ENCODE measurements around the gene ADAMTSL3.
"Not testable (repeated sequence)": the region's sequence is repeated elsewhere in the genome, so short reads cannot be mapped to it uniquely, and the experiment has no call there.

ADAMTSL3 gene

DNA sequence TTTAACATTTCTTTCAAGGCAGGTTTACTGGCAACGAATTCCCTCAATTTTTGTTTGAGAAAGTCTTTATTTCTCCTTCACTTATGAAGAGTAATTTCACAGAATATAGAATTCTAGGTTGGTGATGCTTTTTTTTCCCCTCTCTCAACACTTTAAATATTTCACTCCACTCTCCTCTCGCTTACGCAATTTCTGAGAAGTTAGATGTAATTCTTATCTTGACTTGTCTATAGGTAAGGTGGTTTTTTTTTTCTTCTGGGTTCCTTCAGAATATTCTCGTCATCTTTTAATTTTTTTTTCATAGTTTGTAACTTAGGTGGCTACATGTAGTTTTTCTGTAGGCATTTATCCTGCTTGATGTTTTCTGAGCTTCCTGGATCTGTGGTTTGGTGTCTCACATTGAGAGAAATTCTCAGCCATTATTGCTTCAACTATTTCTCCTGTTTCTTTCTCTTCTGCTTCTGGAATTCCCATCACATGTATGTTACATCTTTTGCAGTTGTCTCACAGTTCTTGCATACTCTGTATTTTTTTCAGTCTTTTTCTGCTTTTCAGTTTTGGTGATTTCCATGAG, 392.2 kb downstream of the ADAMTSL3 start:
- no peak for DNase-seq

GRCh38 chr15:84049480-84049879, 395.6 kb downstream of the ADAMTSL3 start:
- DNase-seq, result not testable (repeated sequence)

- DNase-seq, result no peak
These were observed 396.2 kb downstream of the ADAMTSL3 start for GRCh38 chr15:84050076-84050475.

DNA sequence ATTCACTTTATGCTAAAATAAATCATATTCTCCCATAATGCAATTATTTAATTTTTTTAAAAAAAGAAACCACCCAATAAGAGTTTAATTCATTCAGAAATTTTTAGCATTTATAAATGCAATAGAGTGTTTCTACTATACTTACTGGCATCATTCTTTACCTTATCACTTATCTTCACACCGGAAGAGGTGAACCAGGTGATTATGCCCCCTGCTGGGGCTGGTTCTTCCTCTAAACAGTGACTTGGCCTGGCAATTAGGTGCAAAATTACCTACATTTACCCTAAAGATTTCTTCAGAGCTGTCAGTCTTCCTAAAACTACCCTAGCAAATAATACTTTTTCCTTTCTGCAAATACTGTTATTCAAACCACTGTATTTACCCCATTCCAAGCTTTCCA, 397.2 kb downstream of the ADAMTSL3 start:
- not testable (repeated sequence) for DNase-seq

- DNase-seq, result not testable (repeated sequence)
These were observed 400.6 kb downstream of the ADAMTSL3 start for GRCh38 chr15:84054544-84054943.

DNA sequence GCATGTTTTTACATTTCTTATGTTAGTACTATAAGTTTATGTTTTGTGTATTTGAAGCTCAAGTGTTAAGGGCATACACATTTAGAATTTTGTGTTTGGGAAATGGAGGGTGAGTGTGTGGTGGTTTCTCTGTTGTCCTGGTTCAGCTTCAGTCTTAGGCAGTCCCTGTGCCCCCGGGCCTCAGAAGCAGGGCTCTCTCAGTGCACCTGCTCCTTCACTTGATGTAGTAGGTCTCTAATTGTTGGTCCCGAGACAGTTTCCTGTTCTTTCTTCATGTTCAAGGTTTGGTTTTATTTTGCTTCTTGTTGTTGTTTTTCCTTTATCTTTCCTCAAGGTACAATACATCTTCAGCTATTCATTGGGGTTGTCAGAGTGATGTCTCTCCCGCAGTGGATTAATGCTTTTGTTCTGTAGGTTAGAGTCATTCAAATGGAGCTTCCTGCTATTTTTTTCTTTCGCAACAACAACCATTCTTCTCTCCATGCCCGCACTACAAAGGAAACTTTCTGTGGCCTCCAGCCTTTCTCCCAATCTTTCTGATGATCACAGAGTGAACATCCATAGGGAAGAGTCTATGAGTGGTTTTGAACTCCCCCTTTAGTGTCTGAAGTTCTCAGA, 403.9 kb downstream of the ADAMTSL3 start:
- no peak for DNase-seq

- DNase-seq, result not testable (repeated sequence)
These were observed 409.8 kb downstream of the ADAMTSL3 start for GRCh38 chr15:84063674-84064073.

- not testable (repeated sequence) for DNase-seq
These were observed 414.8 kb downstream of the ADAMTSL3 start for GRCh38 chr15:84068674-84069073.

DNA sequence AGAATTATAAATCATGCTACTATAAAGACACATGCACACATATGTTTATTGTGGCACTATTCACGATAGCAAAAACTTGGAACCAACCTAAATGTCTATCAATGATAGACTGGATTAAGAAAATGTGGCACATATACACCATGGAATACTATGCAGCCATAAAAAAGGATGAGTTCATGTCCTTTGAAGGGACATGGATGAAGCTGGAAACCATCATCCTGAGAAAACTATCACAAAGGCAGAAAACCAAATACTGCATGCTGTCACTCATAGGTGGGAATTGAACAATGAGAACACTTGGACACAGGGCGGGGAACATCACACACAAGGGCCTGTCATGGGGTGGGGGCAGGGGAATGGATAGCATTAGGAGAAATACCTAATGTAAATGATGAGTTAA, 424.1 kb downstream of the ADAMTSL3 start:
- DNase-seq, result not testable (repeated sequence)

DNA sequence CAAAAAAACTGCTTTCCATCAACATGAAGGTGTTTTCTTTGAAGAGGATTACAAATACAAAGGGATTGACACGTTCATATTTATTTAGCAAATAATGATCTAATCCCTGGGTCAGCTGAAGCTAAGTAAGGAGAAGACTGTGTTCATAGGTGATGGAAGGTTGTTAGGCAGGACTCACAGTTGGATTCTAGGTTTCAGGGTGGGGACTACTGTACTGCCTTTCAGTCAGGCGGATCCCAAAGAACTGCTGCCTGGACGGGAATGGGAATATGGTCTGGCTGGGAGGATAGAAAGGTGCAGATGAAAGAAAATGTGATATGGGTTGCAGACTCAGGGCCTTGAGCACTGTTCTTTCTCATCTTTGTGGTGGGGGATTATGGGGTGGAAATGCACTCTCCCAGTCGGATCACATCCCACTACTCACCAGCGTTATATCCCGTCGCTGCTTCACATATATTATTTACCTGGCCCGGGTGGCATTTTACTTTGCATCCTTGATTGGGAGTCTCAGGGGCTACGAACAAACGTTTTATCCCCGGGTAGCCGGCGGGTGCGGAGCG, 425.5 kb downstream of the ADAMTSL3 start:
- DNase-seq, result not testable (repeated sequence)

DNA sequence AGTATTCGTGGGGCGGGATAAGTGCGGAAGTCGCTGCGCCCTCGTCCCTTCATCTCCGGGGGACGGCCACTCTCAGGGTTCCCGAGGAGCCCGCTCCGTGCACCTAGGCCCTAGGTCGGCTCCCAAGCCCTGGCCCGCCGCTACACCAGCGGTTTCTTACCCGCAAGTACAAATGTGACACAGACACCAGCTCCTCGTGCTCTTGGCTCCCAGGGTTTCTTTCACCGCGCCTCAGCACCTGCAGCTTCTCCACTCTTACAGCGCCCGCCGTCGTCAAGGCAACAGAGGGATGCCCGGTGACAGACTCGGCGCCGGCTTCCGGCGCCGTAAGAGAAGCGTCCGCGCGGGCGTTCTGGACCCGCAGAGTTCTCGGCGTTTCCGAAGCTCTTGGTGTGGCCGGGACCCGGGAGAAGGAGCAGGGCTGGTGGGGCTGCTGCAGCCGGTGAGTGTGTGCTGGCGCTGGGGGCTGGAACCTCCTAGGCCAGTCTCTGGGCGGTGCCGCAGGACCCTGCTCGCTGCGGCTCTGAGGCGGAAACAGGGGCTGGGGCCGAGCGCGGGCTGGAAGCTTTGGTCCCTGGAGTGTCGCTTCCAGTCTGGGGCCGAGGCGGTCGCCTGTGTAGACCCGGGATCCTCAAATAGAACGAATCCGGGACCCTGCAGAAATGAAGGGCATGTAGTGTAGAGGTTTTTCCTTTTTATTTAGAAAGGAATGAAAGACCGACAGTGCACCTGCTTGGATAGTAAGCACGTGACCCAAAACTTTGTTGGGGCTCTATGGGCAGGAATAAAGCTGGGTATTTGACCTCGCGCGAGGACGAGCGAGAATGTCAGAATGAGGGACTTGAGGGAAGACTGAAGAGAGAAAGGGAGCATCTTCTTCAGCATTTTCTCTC, 426.2 kb downstream of the ADAMTSL3 start:
- no peak for DNase-seq

GRCh38 chr15:84080778-84081084, 426.8 kb downstream of the ADAMTSL3 start:
- DNase-seq, result not testable (repeated sequence)

GRCh38 chr15:84081391-84082168, 427.7 kb downstream of the ADAMTSL3 start:
- DNase-seq, result no peak

- no peak for DNase-seq
These were observed 428.8 kb downstream of the ADAMTSL3 start for GRCh38 chr15:84082739-84083138.

DNA sequence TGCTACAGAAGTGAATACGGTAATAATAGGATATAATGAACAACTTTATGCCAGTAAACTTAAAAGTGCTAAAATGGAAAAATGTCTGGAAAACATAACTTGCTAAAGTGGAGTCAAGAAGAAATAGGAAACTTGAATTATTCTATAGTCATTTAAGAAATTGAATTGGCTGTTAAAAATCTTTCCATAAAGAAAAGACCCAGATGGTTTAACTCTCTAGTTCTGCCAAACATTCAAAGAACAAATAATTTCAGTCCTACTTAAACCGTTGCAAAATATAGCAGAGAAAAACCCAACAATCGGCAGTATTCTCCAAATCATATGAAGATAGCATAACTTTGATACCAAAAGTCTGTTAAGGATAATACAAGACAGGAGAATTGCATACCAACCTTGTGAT, 432.1 kb downstream of the ADAMTSL3 start:
- not testable (repeated sequence) for DNase-seq

All from Kasumi-1 (cell line).